ENCODE data around the gene SSH2.

DNA sequence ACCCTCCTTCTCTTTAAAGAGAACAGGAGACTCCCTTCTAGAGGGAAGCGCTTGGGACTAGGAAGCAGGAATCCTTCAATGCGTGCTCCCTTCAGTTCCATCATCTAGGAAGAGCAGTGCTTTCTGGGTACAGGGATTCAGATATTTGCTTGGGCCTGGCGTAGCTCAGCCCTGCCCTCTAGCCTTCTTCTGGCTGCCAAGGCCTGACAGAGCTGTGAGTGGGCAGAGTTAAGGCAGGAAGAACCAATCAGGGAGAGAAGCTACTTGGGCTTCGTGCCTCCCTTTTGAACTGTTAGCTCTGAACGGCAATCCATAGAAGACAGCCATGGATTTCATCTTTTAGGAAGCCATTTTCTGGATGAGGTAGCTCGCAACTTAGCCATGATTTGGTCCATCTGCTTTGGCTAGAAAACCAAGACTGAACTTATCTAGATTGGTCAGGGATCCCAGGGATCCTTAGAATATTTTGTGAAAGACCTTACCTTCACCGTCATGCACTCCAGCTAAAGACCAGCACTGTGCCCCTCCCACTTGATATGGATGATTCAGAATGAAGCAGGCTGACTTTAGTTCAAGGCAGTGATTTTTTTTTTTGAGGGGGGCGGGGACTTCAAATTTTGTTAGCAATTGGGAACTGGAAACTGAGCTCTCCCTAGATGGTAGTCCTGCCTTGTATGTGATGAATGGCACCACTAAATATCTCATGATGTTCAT is 304.8 kb downstream of the SSH2 start:
- no peak for TF ChIP-seq RAD21 (conservative IDR thresholded peaks at IDR 0.05)
- TF ChIP-seq, protein P1, sequence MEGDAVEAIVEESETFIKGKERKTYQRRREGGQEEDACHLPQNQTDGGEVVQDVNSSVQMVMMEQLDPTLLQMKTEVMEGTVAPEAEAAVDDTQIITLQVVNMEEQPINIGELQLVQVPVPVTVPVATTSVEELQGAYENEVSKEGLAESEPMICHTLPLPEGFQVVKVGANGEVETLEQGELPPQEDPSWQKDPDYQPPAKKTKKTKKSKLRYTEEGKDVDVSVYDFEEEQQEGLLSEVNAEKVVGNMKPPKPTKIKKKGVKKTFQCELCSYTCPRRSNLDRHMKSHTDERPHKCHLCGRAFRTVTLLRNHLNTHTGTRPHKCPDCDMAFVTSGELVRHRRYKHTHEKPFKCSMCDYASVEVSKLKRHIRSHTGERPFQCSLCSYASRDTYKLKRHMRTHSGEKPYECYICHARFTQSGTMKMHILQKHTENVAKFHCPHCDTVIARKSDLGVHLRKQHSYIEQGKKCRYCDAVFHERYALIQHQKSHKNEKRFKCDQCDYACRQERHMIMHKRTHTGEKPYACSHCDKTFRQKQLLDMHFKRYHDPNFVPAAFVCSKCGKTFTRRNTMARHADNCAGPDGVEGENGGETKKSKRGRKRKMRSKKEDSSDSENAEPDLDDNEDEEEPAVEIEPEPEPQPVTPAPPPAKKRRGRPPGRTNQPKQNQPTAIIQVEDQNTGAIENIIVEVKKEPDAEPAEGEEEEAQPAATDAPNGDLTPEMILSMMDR (IDR thresholded peaks at IDR 0.05; ENCODE audit: poor library complexity, severe bottlenecking), result no peak
- TF ChIP-seq EZH2 (IDR thresholded peaks at IDR 0.05; ENCODE audit: borderline replicate concordance, insufficient read depth, low read length, poor library complexity, severe bottlenecking), result no peak

Data from neural cell (in vitro differentiated cells).